ENCODE measurements around the gene APBA2. TPM values are rescaled to one million over a fixed set of nuclear protein-coding genes. Genes with fewer than 3 reads are reported as not detected.

APBA2 gene
- total RNA-seq, 1 donor from 2014 or later, result 41.0 TPM

GRCh38 chr15:28934645-28935044 lies 48.9 kb downstream of the APBA2 start:
- no peak for TF ChIP-seq CTCF (IDR thresholded peaks at IDR 0.05; ENCODE audit: unreplicated experiment)
- H3K4me1 Mint-ChIP-seq (ENCODE audit: low read depth), result no peaks in the 10 kb centered on the region
- no peaks in the 10 kb centered on the region for H3K27me3 Mint-ChIP-seq
- no peak overlapping the region for H3K27ac Mint-ChIP-seq
- no peak overlapping the region for H3K4me3 Mint-ChIP-seq (ENCODE audit: low read depth)
- DNase-seq (ENCODE audit: low spot score, unreplicated experiment), result no peak
- H3K9me3 Mint-ChIP-seq (ENCODE audit: low read depth), result no peaks in the 10 kb centered on the region
- H3K36me3 Mint-ChIP-seq (ENCODE audit: insufficient read depth), result peaks cover 2% of the 10 kb centered on the region

GRCh38 chr15:28935316-28935715 lies 49.5 kb downstream of the APBA2 start:
- DNase-seq (ENCODE audit: low spot score, unreplicated experiment), result no peak
- Mint-ChIP-seq H3K4me3 (ENCODE audit: low read depth) (no peak overlapping the region), H3K9me3 (ENCODE audit: low read depth) (no peaks in the 10 kb centered on the region), H3K36me3 (ENCODE audit: insufficient read depth) (peaks cover 3% of the 10 kb centered on the region), H3K27me3 (no peaks in the 10 kb centered on the region), H3K27ac (no peak overlapping the region), H3K4me1 (ENCODE audit: low read depth) (no peaks in the 10 kb centered on the region)
- peak; percentile 46 for TF ChIP-seq CTCF (IDR thresholded peaks at IDR 0.05; ENCODE audit: unreplicated experiment)

GRCh38 chr15:28936081-28936480 lies 50.3 kb downstream of the APBA2 start:
- DNase-seq (ENCODE audit: low spot score, unreplicated experiment), result no peak
- Mint-ChIP-seq H3K9me3 (ENCODE audit: low read depth) (no peaks in the 10 kb centered on the region), H3K36me3 (ENCODE audit: insufficient read depth) (peaks cover 5% of the 10 kb centered on the region), H3K27me3 (no peaks in the 10 kb centered on the region), H3K4me3 (ENCODE audit: low read depth) (no peak overlapping the region), H3K27ac (no peak overlapping the region), H3K4me1 (ENCODE audit: low read depth) (no peaks in the 10 kb centered on the region)
- no peak for TF ChIP-seq CTCF (IDR thresholded peaks at IDR 0.05; ENCODE audit: unreplicated experiment)

- Mint-ChIP-seq H3K27me3 (no peaks in the 10 kb centered on the region), H3K36me3 (ENCODE audit: insufficient read depth) (peaks cover 8% of the 10 kb centered on the region), H3K27ac (no peak overlapping the region), H3K9me3 (ENCODE audit: low read depth) (no peaks in the 10 kb centered on the region), H3K4me3 (ENCODE audit: low read depth) (no peak overlapping the region), H3K4me1 (ENCODE audit: low read depth) (no peaks in the 10 kb centered on the region)
- no peak for TF ChIP-seq CTCF (IDR thresholded peaks at IDR 0.05; ENCODE audit: unreplicated experiment)
- DNase-seq (ENCODE audit: low spot score, unreplicated experiment), result no peak
Observed at GRCh38 chr15:28936481-28936881, 50.7 kb downstream of the APBA2 start.

- H3K27me3 Mint-ChIP-seq, result no peaks in the 10 kb centered on the region
- DNase-seq (ENCODE audit: low spot score, unreplicated experiment), result no peak
- H3K9me3 Mint-ChIP-seq (ENCODE audit: low read depth), result no peaks in the 10 kb centered on the region
- H3K27ac Mint-ChIP-seq, result no peak overlapping the region
- TF ChIP-seq CTCF (IDR thresholded peaks at IDR 0.05; ENCODE audit: unreplicated experiment), result no peak
- no peak overlapping the region for H3K4me3 Mint-ChIP-seq (ENCODE audit: low read depth)
- peaks cover 9% of the 10 kb centered on the region for H3K36me3 Mint-ChIP-seq (ENCODE audit: insufficient read depth)
- no peaks in the 10 kb centered on the region for H3K4me1 Mint-ChIP-seq (ENCODE audit: low read depth)
Observed at GRCh38 chr15:28937271-28937670, 51.5 kb downstream of the APBA2 start.

Measured in progenitor cell of endocrine pancreas (in vitro differentiated cells).